Gastrocnemius medialis (tissue), 4 donors: Measurements from ENCODE around the gene LRRC31. TPM values are rescaled to one million over a fixed set of nuclear protein-coding genes. Genes with fewer than 3 reads are reported as not detected.

ENCODE experiments used
- ATAC-seq, 2 donors: fragments of 150-250 bp; one replicate each; pipeline ENCODE4 v1.9.1; 2016
- DNase-seq, 2 donors: peaks; one replicate each; pipeline ENCODE4 v3.0.0-alpha.2; 2019
- H3K27ac ChIP-seq, 4 donors: fragments of 200-600 bp; sonication (generic); 1 replicate in 1 of 4; 2 replicates in 3 of 4; pipeline ENCODE4 v1.5.1; 2016 to 2018; ENCODE audit warnings: mild to moderate bottlenecking in 2 of 4, moderate library complexity in 1 of 4
- H3K27me3 ChIP-seq, 3 donors: fragments of 200-600 bp; sonication (generic) in 2 of 3; 1 replicate in 1 of 3; 2 replicates in 2 of 3; pipeline versions ENCODE4 v1.5.1 to v1.6.0; 2016 to 2019; ENCODE audit warnings: mild to moderate bottlenecking in 1 of 3, moderate library complexity in 1 of 3
- H3K36me3 ChIP-seq, 2 donors: fragments of 200-600 bp; sonication (generic) in 1 of 2; one replicate each; pipeline ENCODE4 v1.5.1; 2017 to 2018
- H3K4me1 ChIP-seq, 2 donors: fragments of 200-600 bp; sonication (generic) in 1 of 2; one replicate each; pipeline ENCODE4 v1.5.1; 2016 to 2017; ENCODE audit warnings: mild to moderate bottlenecking in 2 of 2
- H3K4me3 ChIP-seq, 4 donors: fragments of 200-600 bp; sonication (generic) in 3 of 4; 1 replicate in 1 of 4; 2 replicates in 3 of 4; pipeline ENCODE4 v1.5.1; 2016 to 2019; ENCODE audit warnings: mild to moderate bottlenecking in 2 of 4
- H3K9me3 ChIP-seq, 3 donors: fragments of 200-600 bp; sonication (generic) in 2 of 3; 1 replicate in 1 of 3; 2 replicates in 2 of 3; pipeline ENCODE4 v1.5.1; 2016 to 2019
- POLR2A ChIP-seq, 2 donors: fragments of 450-650 bp; IDR thresholded peaks; one replicate each; pipeline ENCODE4 v1.6.1; 2017; ENCODE audit warnings: antibody characterized with exemption in 2 of 2, mild to moderate bottlenecking in 2 of 2, moderate library complexity in 2 of 2
- in situ Hi-C, 4 donors: fragments of 200-750 bp; cut with MboI; loops; one replicate each; pipeline versions ENCODE4 v1.15.0 to v1.8.0; 2017; ENCODE audit warnings: low sequenced_read_pairs in 4 of 4
- intact Hi-C: fragments of 100-400 bp; cut with DNase I; formaldehyde crosslinking; loops from one replicate; pipeline ENCODE4 v1.15.1; 2023; ENCODE audit warnings: low total_unique reads
- total RNA-seq, 4 donors: library from RNA; depleted of rRNA; stranded (reverse); fragments of >200 nt; gene quantifications; one replicate each; pipeline versions ENCODE4 v1.1.0 to v1.2.3, GENCODE V29; 2016
- TF ChIP-seq, protein P1 (sequence below), 5 experiments: fragments of 450-650 bp in 3 of 5; fragments of 200-600 bp in 2 of 5; sonication (generic) in 2 of 5; IDR thresholded peaks in 4 of 5; conservative IDR thresholded peaks in 1 of 5; 1 replicate in 4 of 5; 2 replicates in 1 of 5; pipeline ENCODE4 v1.5.1; 2016 to 2019; ENCODE audit warnings: antibody characterized with exemption in 5 of 5, mild to moderate bottlenecking in 3 of 5, moderate library complexity in 3 of 5

Gene LRRC31
- total RNA-seq, 4 donors from 2014 or later: 0.24 to 0.42 TPM; not detected in 2

DNA sequence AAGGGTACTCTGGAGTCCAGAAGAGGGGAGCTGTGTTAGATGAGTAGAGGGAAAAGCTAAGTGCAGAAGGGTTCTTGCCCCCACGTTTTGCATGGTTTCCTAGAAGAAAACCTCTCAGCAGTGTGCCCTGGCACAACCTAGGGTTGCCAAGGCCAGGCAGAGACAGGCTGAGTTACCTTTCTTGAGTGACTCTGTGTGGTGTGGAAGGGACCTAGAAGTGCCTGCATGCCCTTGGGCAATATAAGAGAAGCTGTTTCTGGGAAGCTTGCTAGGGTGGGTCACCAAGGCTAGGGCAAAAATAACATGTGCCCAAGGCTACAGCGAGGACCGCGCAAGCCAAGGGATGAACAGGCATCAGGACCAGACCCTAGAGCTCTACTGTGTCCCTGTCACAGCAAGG is 38.2 kb upstream of the LRRC31 start:
- Histone ChIP-seq H3K27ac (no peak overlapping the region), H3K9me3 (no peaks in the 10 kb centered on the region), H3K27me3 (no peaks in the 10 kb centered on the region), H3K4me1 (no peaks in the 10 kb centered on the region), H3K4me3 (no peak overlapping the region), H3K36me3 (no peaks in the 10 kb centered on the region)
- TF ChIP-seq POLR2A (IDR thresholded peaks at IDR 0.05): no peak
- TF ChIP-seq, protein P1, sequence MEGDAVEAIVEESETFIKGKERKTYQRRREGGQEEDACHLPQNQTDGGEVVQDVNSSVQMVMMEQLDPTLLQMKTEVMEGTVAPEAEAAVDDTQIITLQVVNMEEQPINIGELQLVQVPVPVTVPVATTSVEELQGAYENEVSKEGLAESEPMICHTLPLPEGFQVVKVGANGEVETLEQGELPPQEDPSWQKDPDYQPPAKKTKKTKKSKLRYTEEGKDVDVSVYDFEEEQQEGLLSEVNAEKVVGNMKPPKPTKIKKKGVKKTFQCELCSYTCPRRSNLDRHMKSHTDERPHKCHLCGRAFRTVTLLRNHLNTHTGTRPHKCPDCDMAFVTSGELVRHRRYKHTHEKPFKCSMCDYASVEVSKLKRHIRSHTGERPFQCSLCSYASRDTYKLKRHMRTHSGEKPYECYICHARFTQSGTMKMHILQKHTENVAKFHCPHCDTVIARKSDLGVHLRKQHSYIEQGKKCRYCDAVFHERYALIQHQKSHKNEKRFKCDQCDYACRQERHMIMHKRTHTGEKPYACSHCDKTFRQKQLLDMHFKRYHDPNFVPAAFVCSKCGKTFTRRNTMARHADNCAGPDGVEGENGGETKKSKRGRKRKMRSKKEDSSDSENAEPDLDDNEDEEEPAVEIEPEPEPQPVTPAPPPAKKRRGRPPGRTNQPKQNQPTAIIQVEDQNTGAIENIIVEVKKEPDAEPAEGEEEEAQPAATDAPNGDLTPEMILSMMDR (IDR thresholded peaks at IDR 0.05 in 4 of 5, conservative IDR thresholded peaks at IDR 0.05 in 1 of 5): no peak
- intact Hi-C loops: no loop called here
- no peak for DNase-seq
- in situ Hi-C loops: no loop called here
- ATAC-seq: no peak

DNA sequence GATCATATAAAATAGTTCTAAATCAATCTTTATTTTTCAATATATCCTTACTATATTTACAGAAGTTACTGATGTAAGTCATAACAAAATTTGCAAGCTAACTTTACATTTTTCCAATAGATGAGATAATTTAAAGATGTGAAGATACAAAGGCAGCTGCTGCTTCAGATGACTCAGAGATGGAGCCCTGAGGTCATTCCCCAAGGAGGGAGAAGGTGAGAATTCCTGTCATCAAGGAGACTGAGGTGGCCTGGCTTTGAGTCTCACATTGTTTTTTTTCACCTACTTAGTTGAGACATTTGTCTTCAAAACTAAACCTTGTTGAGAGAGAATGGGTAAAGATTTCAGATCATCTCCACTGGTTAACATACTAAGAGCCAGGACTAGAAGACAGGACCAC is 37.7 kb upstream of the LRRC31 start:
- no peak for DNase-seq
- Histone ChIP-seq H3K4me3 (no peak overlapping the region), H3K9me3 (no peaks in the 10 kb centered on the region), H3K4me1 (no peaks in the 10 kb centered on the region), H3K27me3 (no peaks in the 10 kb centered on the region), H3K27ac (no peak overlapping the region), H3K36me3 (no peaks in the 10 kb centered on the region)
- ATAC-seq: no peak
- intact Hi-C loops: no loop called here
- TF ChIP-seq, protein P1 (IDR thresholded peaks at IDR 0.05 in 4 of 5, conservative IDR thresholded peaks at IDR 0.05 in 1 of 5): no peak
- no peak for TF ChIP-seq POLR2A (IDR thresholded peaks at IDR 0.05)
- in situ Hi-C loops: no loop called here

DNA sequence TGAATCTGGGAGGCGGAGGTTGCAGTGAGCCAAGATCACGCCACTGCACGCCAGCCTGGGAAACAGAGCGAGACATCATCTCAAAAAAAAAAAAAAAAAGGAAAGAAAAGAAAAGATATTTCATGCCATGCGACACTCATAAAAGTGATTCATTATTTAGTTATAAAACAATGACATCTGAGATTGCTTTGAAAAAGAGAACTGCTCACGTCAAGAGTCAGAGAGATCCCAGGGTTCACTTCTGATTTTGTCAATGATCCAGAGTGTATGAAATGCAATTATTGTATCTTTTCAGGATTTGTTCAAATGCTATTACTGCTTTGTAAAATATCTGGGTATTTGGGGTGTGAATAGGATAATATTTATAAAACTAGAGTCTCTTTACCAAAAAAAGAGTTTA is 35.7 kb upstream of the LRRC31 start:
- Histone ChIP-seq H3K36me3 (no peaks in the 10 kb centered on the region), H3K9me3 (no peaks in the 10 kb centered on the region), H3K4me3 (no peak overlapping the region), H3K4me1 (no peaks in the 10 kb centered on the region), H3K27ac (no peak overlapping the region), H3K27me3 (no peaks in the 10 kb centered on the region)
- intact Hi-C loops: no loop called here
- ATAC-seq: no peak
- TF ChIP-seq, protein P1 (IDR thresholded peaks at IDR 0.05 in 4 of 5, conservative IDR thresholded peaks at IDR 0.05 in 1 of 5): no peak
- no peak for TF ChIP-seq POLR2A (IDR thresholded peaks at IDR 0.05)
- DNase-seq: no peak
- in situ Hi-C loops: no loop called here

DNA sequence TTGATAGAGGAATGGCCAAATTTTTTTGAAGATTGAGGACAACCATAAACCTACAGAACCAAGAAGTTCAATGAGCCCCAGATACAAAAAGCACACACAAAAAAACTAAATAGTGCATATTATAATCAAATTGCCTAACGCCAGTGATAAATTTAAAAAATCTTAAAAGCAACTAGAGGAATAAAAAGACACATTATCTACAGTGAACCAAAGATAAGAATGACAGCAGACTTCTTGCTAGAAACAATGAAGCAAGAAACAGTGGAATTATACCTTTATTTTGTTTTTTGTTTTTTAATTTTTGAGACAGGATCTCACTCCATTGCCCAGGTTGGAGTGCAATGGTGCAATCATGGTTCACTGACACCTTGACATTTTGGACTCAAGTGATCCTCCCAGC is 31.7 kb upstream of the LRRC31 start:
- in situ Hi-C loops: no loop called here
- Histone ChIP-seq H3K4me3 (no peak overlapping the region), H3K9me3 (no peaks in the 10 kb centered on the region), H3K27me3 (no peaks in the 10 kb centered on the region), H3K36me3 (no peaks in the 10 kb centered on the region), H3K4me1 (no peaks in the 10 kb centered on the region), H3K27ac (no peak overlapping the region)
- intact Hi-C loops: no loop called here
- DNase-seq (no peak), ATAC-seq (no peak)
- TF ChIP-seq POLR2A (IDR thresholded peaks at IDR 0.05): no peak
- TF ChIP-seq, protein P1 (IDR thresholded peaks at IDR 0.05 in 4 of 5, conservative IDR thresholded peaks at IDR 0.05 in 1 of 5): no peak

DNA sequence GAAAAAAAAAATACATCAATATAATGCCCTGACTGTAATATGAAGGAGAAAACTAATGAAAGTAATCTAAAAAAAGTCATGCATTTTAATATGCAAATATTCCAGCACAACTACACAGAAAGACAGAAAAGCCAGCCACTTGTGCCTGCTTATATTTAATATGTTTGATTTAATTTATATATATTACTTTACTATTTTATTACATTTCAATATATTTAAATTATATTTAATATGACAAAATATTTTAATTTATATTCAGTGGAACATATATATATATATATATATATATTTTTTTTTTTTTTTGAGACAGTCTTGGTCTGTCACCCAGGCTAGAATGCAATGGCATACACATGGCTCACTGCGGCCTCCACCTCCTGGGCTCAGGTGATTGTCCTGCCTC is 27.5 kb upstream of the LRRC31 start:
- TF ChIP-seq, protein P1 (IDR thresholded peaks at IDR 0.05 in 4 of 5, conservative IDR thresholded peaks at IDR 0.05 in 1 of 5): no peak
- TF ChIP-seq POLR2A (IDR thresholded peaks at IDR 0.05): no peak
- intact Hi-C loops (no loop called here), in situ Hi-C loops (no loop called here)

More for the DNA sequence above, 27.5 kb upstream of the LRRC31 start:
- no peak for DNase-seq
- ATAC-seq: no peak
- Histone ChIP-seq H3K27ac (no peak overlapping the region), H3K36me3 (no peaks in the 10 kb centered on the region), H3K27me3 (no peaks in the 10 kb centered on the region), H3K4me1 (no peaks in the 10 kb centered on the region), H3K9me3 (no peaks in the 10 kb centered on the region), H3K4me3 (no peak overlapping the region)
